H1 (cell line): ENCODE data around the gene TFAP2E. TPM values are rescaled to one million over a fixed set of nuclear protein-coding genes. Genes with fewer than 3 reads are reported as not detected.

ENCODE experiments used
- CTCF ChIA-PET: fragments of 300-600 bp; sonication (Branson Sonifier 250); formaldehyde crosslinking; loops from one replicate; lab custom pipeline; 2021; ENCODE audit not compliant: partially characterized antibody; lab: Charles Lee
- POLR2A ChIA-PET: fragments of 300-600 bp; sonication (Branson Sonifier 250); formaldehyde crosslinking; loops from one replicate; lab custom pipeline; 2021; ENCODE audit warnings: inconsistent platforms; ENCODE audit not compliant: partially characterized antibody; lab: Charles Lee
- DNase-seq, 2 experiments: peaks; one replicate each; pipeline versions ENCODE4 v3.0.0 to v3.0.0-alpha.2; 2010 to 2022; ENCODE audit warnings: low spot score in 2 of 2, low read depth in 1 of 2, mixed read lengths in 1 of 2
- FAIRE-seq: peaks from 2 replicates; lab custom pipeline; 2011; peaks lifted over from hg19 to GRCh38; lab: Jason Lieb, UNC
- H2AFZ ChIP-seq: 2 replicates; pipeline ENCODE4 v1.8.1; 2012; ENCODE audit warnings: low read length, inconsistent platforms
- H2AK5ac ChIP-seq: 2 replicates; pipeline ENCODE4 v1.6.1; 2013; ENCODE audit warnings: low read depth, low read length
- H2BK120ac ChIP-seq: replicated peaks from 2 replicates; pipeline ENCODE3; 2013; ENCODE audit warnings: low read depth, low read length, inconsistent platforms
- H2BK12ac ChIP-seq: 2 replicates; pipeline ENCODE4 v1.6.1; 2013; ENCODE audit warnings: low read depth, low read length
- H2BK15ac ChIP-seq: 2 replicates; pipeline ENCODE4 v1.6.1; 2013; ENCODE audit warnings: low read length
- H2BK20ac ChIP-seq: 2 replicates; pipeline ENCODE4 v1.6.1; 2013; ENCODE audit warnings: low read length
- H2BK5ac ChIP-seq: 2 replicates; pipeline ENCODE4 v1.6.1; 2013; ENCODE audit warnings: low read depth, low read length
- H3K14ac ChIP-seq: 2 replicates; pipeline ENCODE4 v1.6.1; 2013; ENCODE audit warnings: inconsistent platforms; ENCODE audit not compliant: insufficient read length
- H3K18ac ChIP-seq: 2 replicates; pipeline ENCODE4 v1.6.1; 2013; ENCODE audit warnings: low read length; ENCODE audit errors: extremely low read depth
- H3K23ac ChIP-seq: 2 replicates; pipeline ENCODE4 v1.6.1; 2013; ENCODE audit warnings: inconsistent platforms; ENCODE audit not compliant: insufficient read length
- H3K23me2 ChIP-seq: 2 replicates; pipeline ENCODE4 v1.6.1; 2013; ENCODE audit warnings: low read depth, low read length
- H3K27ac ChIP-seq: 2 replicates; pipeline ENCODE4 v1.6.1; 2011; ENCODE audit warnings: low read depth, low read length, inconsistent platforms
- H3K27me3 ChIP-seq, 4 experiments: replicated peaks in 1 of 4; 1 replicate in 1 of 4; 2 replicates in 3 of 4; pipeline versions ENCODE4 v1.6.1 to v1.8.1; 2011 to 2013; ENCODE audit warnings: low read length in 3 of 4, mild to moderate bottlenecking in 3 of 4, inconsistent platforms in 2 of 4, mixed read lengths in 2 of 4, moderate library complexity in 1 of 4; ENCODE audit not compliant: control insufficient read depth in 3 of 4, insufficient read depth in 3 of 4; ENCODE audit errors: extremely low read depth in 1 of 4
- H3K36me3 ChIP-seq, 4 experiments: 2 replicates each; pipeline versions ENCODE4 v1.6.1 to v1.8.1; 2011 to 2013; ENCODE audit warnings: mild to moderate bottlenecking in 4 of 4, low read length in 3 of 4, moderate library complexity in 2 of 4, control low read depth in 1 of 4, inconsistent platforms in 1 of 4; ENCODE audit not compliant: insufficient read depth in 4 of 4, control insufficient read depth in 2 of 4
- H3K4ac ChIP-seq: replicated peaks from 2 replicates; pipeline ENCODE3; 2013; ENCODE audit warnings: low read length, low read depth, mixed read lengths, inconsistent platforms; ENCODE audit not compliant: insufficient read length
- H3K4me1 ChIP-seq, 4 experiments: replicated peaks in 1 of 4; 1 replicate in 1 of 4; 2 replicates in 3 of 4; pipeline versions ENCODE4 v1.6.1 to v1.8.1; 2011 to 2013; ENCODE audit warnings: low read length in 3 of 4, inconsistent platforms in 2 of 4, mixed read lengths in 1 of 4; ENCODE audit not compliant: insufficient read depth in 4 of 4, control insufficient read depth in 3 of 4
- H3K4me2 ChIP-seq, 2 experiments: 2 replicates each; pipeline versions ENCODE4 v1.6.1 to v1.8.1; 2011 to 2013; ENCODE audit warnings: low read depth in 2 of 2, low read length in 2 of 2, control low read depth in 1 of 2, inconsistent platforms in 1 of 2, mild to moderate bottlenecking in 1 of 2; ENCODE audit not compliant: insufficient read depth in 1 of 2
- H3K4me3 ChIP-seq, 4 experiments: fragments of 200-600, 300-600 bp in 1 of 4; sonication (generic), shearing (Covaris generic), sonication (Bioruptor Twin) in 1 of 4; 2 replicates each; pipeline versions ENCODE4 v1.5.1 to v1.8.1; 2011 to 2016; ENCODE audit warnings: low read length in 4 of 4, low read depth in 3 of 4, control low read depth in 2 of 4, inconsistent platforms in 2 of 4, mild to moderate bottlenecking in 2 of 4, mixed read lengths in 1 of 4, moderate library complexity in 1 of 4; ENCODE audit not compliant: insufficient read depth in 2 of 4; ENCODE audit errors: extremely low read depth in 1 of 4
- H3K56ac ChIP-seq: replicated peaks from 2 replicates; pipeline ENCODE3; 2013; ENCODE audit warnings: low read depth, mild to moderate bottlenecking, mixed read lengths, low read length, inconsistent platforms; ENCODE audit not compliant: insufficient read length
- H3K79me1 ChIP-seq: 2 replicates; pipeline ENCODE4 v1.6.1; 2013; ENCODE audit warnings: low read depth, low read length, control low read depth
- H3K79me2 ChIP-seq, 2 experiments: 2 replicates each; pipeline versions ENCODE4 v1.6.1 to v1.8.1; 2012 to 2013; ENCODE audit warnings: low read length in 2 of 2, mild to moderate bottlenecking in 2 of 2, inconsistent platforms in 1 of 2; ENCODE audit not compliant: insufficient read depth in 2 of 2, control insufficient read depth in 1 of 2
- H3K9ac ChIP-seq, 4 experiments: replicated peaks in 1 of 4; 1 replicate in 1 of 4; 2 replicates in 3 of 4; pipeline versions ENCODE4 v1.6.1 to v1.8.1; 2011 to 2013; ENCODE audit warnings: low read depth in 3 of 4, low read length in 3 of 4, control low read depth in 2 of 4, mild to moderate bottlenecking in 2 of 4, moderate library complexity in 2 of 4, inconsistent platforms in 1 of 4; ENCODE audit errors: extremely low read depth in 1 of 4
- H3K9me3 ChIP-seq, 2 experiments: 2 replicates each; pipeline versions ENCODE4 v1.6.1 to v1.8.1; 2012 to 2013; ENCODE audit warnings: mild to moderate bottlenecking in 2 of 2, moderate library complexity in 2 of 2, control low read depth in 1 of 2, inconsistent platforms in 1 of 2, low read depth in 1 of 2, low read length in 1 of 2, mixed read lengths in 1 of 2; ENCODE audit not compliant: insufficient read depth in 2 of 2
- H4K20me1 ChIP-seq, 2 experiments: replicated peaks in 1 of 2; 2 replicates each; pipeline versions ENCODE3 to v1.8.1; 2011 to 2013; ENCODE audit warnings: inconsistent platforms in 2 of 2, low read length in 2 of 2, mild to moderate bottlenecking in 1 of 2; ENCODE audit not compliant: insufficient read depth in 2 of 2, control insufficient read depth in 1 of 2
- H4K5ac ChIP-seq: 2 replicates; pipeline ENCODE4 v1.6.1; 2013; ENCODE audit warnings: low read length, low read depth, mixed read lengths, inconsistent platforms; ENCODE audit not compliant: insufficient read length
- H4K8ac ChIP-seq: 2 replicates; pipeline ENCODE4 v1.8.0; 2013; ENCODE audit warnings: mild to moderate bottlenecking, moderate library complexity, low read length, inconsistent platforms; ENCODE audit not compliant: insufficient read depth; ENCODE audit errors: extremely low read depth
- H4K91ac ChIP-seq: replicated peaks from 2 replicates; pipeline ENCODE3; 2013; ENCODE audit warnings: low read length, mixed read lengths, inconsistent platforms; ENCODE audit not compliant: insufficient read length
- JUN ChIP-seq: IDR thresholded peaks from 2 replicates; pipeline ENCODE4 v1.6.1; 2011; ENCODE audit warnings: low read depth, mild to moderate bottlenecking, improper control_type of control experiment, low read length
- SIN3A ChIP-seq, 2 experiments: IDR thresholded peaks in 1 of 2; conservative IDR thresholded peaks in 1 of 2; 2 replicates each; pipeline ENCODE4 v1.6.1; 2011 to 2012; ENCODE audit warnings: low read length in 2 of 2, improper control_type of control experiment in 1 of 2, low read depth in 1 of 2, mild to moderate bottlenecking in 1 of 2
- TAF1 ChIP-seq: IDR thresholded peaks from 2 replicates; pipeline ENCODE4 v1.6.1; 2011; ENCODE audit warnings: mild to moderate bottlenecking, low read depth, low read length
- TAF7 ChIP-seq: optimal IDR thresholded peaks from 2 replicates; pipeline ENCODE3; 2011; ENCODE audit warnings: low read depth, mild to moderate bottlenecking, inconsistent platforms, low read length, moderate library complexity, borderline replicate concordance
- TEAD4 ChIP-seq: IDR thresholded peaks from 2 replicates; pipeline ENCODE4 v1.6.1; 2012; ENCODE audit warnings: low read depth, low read length, inconsistent platforms, mixed read lengths
- YY1 ChIP-seq: IDR thresholded peaks from 2 replicates; pipeline ENCODE4 v1.6.1; 2011; ENCODE audit warnings: low read depth, mild to moderate bottlenecking, low read length
- ZNF274 ChIP-seq: IDR thresholded peaks from 2 replicates; pipeline ENCODE4 v1.7.0; 2012; ENCODE audit warnings: low read length, borderline replicate concordance; ENCODE audit errors: extremely low read depth
- polyA plus RNA-seq, 7 experiments: library from polyadenylated mRNA; depleted of rRNA in 3 of 7; stranded (reverse) in 5 of 7; unstranded in 2 of 7; fragments of >200 nt in 5 of 7; fragments of 200-250 nt in 2 of 7; gene quantifications; 1 replicate in 5 of 7; 2 replicates in 1 of 7; 4 replicates in 1 of 7; pipeline versions ENCODE4 v1.2.1 to v1.2.3, GENCODE V29; 2011 to 2013; ENCODE audit warnings: missing spikeins in 2 of 7, mixed read lengths in 2 of 7
- total RNA-seq: library from RNA; stranded (reverse); fragmentation: NEBNext Ultra II Directional; extraction: Animal tissue kit (Norgen Biotek cat#: 25700); gene quantifications from 2 replicates; pipeline ENCODE4 v1.2.1, GENCODE V29; 2021

Gene TFAP2E
- total and polyA plus RNA-seq, 2 of the 8 experiments (the other 6 are each of a cell fraction or from before 2014, with no cell fraction given), result 0.24 to 0.50 TPM

DNA sequence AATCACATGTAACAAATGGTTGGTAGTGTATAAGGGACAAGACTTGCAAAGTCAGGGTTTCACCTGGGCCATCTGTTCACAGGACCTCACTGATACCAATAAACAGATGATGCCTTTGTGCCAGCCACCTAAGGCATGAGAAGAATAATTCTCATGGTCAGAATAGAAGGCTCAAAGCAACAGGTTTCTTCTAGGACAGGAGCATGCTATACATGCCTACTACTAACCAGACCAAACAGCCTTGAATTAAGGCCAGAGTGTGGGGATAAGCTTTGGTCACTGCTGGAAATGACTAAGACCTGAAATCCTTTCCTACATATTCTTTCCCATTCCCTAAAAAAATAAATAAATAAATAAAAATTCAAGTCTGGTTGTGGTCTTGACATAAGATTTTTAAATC is 50.7 kb downstream of the TFAP2E start:
- Histone ChIP-seq H2BK120ac (no peak overlapping the region), H3K14ac (no peak overlapping the region), H3K27ac (no peak overlapping the region; the same call in 1 of the 2 replicates), H2BK12ac (no peak overlapping the region), H3K18ac (no peak overlapping the region), H2AK5ac (no peak overlapping the region), H3K4me3 (no peak overlapping the region), H3K79me1 (peaks cover 4% of the 10 kb centered on the region), H3K23me2 (no peaks in the 10 kb centered on the region), H3K9ac (no peak overlapping the region; a peak in 1 of 7 replicates), H3K36me3 (peaks cover 2 to 23% (median 9%) of the 10 kb centered on the region in 4 experiments; a peak in 6 of 8 replicates), H4K91ac (no peak overlapping the region), H4K5ac (no peak overlapping the region), H3K9me3 (no peaks in the 10 kb centered on the region), H3K27me3 (no peaks in the 10 kb centered on the region), H3K4me2 (no peak overlapping the region; a peak in 1 of 4 replicates), H4K20me1 (peaks cover 5 to 21% of the 10 kb centered on the region in 2 experiments), H2BK20ac (no peak overlapping the region), H2BK5ac (no peak overlapping the region), H3K4me1 (peaks cover 7 to 17% (median 13%) of the 10 kb centered on the region in 4 experiments), H3K23ac (no peak overlapping the region), H3K79me2 (peaks cover 0 to 25% of the 10 kb centered on the region in 2 experiments; a peak in 3 of 4 replicates), H3K4ac (no peak overlapping the region), H2AFZ (no peak overlapping the region), H3K56ac (no peak overlapping the region), H4K8ac (no peak overlapping the region; the same call in 1 of the 2 replicates), H2BK15ac (no peak overlapping the region)
- no peak for FAIRE-seq
- POLR2A ChIA-PET, result interaction anchor here (0.9 to 1.3 kb wide), 5 partner anchors 8 to 346 kb away, joined by 3 to 5 read pairs (median 3); no protein-coding TSS in a partner anchor
- no peak for DNase-seq
- CTCF ChIA-PET, result interaction anchor here (0.6 to 2.8 kb wide), 7 partner anchors 10 to 103 kb away, joined by 3 to 17 read pairs (median 3); no protein-coding TSS in a partner anchor
- TF ChIP-seq TAF1 (no peak), YY1 (no peak), TEAD4 (no peak), TAF7 (no peak), SIN3A (conservative IDR thresholded peaks at IDR 0.05 in 1 of 2, IDR thresholded peaks at IDR 0.05 in 1 of 2; ENCODE audit: low read depth in 1 of 2, low read length in 2 of 2) (no peak), ZNF274 (no peak), JUN (no peak)
